GM18867 (cell line): ENCODE results near the gene ZNF750.
"Not testable (repeated sequence)": the region's sequence is repeated elsewhere in the genome, so short reads cannot be mapped to it uniquely, and the experiment has no call there.

ENCODE experiments used
- ATAC-seq: cut with Tn5 transposase; IDR thresholded peaks from one replicate; pipeline ENCODE4 v1.9.1; 2021; ENCODE audit warnings: mild to moderate bottlenecking, moderate library complexity; ENCODE audit not compliant: unreplicated experiment

Gene ZNF750

DNA sequence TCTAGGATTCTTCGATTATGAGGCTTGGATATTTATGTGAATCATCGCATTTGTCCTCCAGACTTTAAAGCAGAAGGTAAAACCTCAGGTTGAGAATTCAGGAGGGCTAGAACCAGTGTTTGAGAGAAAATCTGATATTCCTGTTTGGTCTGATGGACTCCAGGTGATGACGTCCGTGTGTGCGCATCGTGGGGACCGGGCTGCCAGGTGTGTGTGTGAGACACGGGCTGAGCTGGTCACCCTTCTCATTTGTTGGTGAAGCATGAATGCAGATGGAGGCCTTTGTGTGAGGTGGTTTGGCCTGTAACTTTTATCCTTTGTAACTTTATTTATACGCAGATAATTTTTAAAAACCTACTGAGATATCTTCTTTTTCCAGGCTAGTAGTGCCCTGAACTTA is 42.8 kb downstream of the ZNF750 start:
- ATAC-seq: no peak

GRCh38 chr17:82795615-82796014 is 44.2 kb downstream of the ZNF750 start:
- no peak for ATAC-seq

- no peak for ATAC-seq
These were observed 44.9 kb downstream of the ZNF750 start for GRCh38 chr17:82794781-82795482.

DNA sequence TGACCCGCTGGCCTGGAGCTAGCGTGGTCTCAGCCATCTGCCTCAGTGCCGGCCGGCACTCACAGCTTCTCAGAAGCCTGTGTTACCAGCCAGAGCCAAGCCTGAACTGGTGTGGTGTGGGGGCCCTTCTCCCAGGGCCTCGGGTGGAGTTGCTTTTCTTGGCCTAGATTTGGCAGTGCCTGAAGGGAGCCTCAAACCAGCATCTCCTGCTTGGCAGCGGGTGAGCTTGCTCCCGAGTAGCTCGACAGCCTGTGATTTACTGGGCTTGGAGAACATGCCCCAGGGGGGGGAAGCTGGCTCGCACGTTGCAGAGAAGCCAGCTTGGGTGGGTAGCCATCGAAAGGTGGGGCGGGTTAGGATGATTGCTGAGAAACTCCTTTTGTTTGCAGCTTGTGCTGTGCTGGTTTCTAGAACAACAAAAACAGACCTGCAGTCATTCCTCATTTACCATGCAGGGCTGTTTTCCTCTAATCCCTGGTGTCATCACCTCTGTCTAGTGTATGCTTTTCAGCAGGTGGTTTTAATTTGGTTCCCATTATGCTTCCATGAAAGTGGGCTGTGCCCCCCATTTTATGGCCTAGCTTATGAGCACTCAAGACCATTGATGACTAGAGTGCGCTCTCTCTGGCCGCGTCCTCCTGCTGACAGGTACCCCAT is 45.7 kb downstream of the ZNF750 start:
- no peak for ATAC-seq

DNA sequence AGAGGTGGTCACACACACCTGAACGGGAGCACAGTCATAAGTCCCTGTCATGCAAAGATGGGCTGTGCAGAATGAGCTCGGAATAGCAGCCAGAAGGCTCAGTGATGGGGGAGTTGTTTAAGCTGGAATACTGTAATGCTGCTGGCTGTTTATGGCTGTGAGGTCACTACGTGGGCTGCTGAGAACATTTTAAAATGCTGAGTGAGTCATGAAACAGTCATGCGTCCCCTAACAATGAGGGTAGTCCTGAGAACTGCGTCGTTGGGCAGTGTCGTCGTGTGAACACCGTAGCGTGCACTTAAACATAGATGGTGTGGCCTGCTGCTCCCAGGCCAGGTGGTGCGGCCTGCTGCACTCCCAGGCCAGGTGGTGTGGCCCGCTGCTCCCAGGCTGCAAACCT is 48.3 kb downstream of the ZNF750 start:
- no peak for ATAC-seq

DNA sequence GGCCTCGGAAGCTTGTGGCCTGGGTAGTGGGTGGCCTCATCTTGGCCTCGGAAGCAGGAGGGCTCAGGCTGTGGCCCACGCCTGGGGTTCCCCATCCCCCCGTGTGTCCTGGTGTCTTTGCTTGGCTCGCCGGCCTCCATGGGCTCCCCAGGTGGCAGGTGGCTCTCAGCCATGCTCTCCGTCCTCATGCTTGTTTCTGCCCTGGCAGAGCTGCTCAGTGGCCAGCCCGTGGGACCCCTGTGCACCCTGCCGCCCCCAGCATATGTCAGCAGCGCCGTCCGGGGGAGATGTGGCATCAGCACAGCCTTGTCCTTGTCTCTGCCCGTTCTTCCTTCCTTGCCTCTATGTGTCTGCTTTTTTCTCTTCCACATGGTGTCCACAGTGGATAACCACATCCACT is 49.4 kb downstream of the ZNF750 start:
- no peak for ATAC-seq

DNA sequence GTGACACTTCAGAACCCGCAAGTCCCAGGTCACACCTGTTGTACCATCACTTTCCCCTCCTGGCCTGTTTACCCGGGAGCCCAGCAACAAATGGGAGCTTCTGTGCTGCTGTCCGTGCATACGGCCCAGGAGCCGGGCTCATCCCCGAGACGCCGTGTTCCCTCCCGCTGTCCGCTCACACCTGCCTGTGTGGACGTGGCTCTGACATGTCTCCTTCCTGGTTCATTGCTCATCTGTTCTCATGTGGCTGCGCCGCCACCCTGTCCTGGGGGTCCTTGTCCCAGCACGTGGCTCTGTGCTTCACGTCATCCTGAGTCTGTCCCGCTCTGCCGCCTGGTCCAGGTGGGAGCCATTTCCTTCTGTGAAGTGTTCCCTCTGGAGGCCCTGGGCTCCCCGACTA is 50.0 kb downstream of the ZNF750 start:
- no peak for ATAC-seq

DNA sequence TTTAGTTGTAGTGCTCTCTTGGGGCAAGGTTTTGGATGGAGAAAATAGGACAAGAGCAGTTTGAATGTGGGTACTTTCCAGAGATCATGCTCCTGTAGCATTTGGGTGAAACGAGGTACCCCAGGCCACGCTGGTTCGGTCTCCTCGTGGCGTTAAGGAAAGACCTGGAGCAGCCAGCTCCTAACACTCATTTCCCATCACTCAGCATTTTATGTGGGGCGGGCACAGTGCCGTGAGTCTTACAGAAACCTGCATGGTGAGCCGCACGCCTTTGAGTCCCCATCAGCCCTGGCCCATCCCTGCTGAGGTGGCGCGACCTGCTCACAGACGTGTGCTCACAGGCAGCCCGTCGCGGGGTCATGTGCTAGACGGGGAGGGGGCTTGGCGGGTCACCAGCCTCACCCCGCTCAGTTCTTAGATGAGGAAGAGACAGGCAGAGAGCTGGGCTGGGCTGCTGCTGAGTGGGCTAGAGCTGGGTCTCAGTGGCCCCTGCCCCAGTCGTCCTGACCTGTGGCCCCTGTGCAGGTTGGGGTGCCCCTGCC is 50.7 kb downstream of the ZNF750 start:
- ATAC-seq: no peak

GRCh38 chr17:82788206-82789001 is 51.4 kb downstream of the ZNF750 start:
- no peak for ATAC-seq

- ATAC-seq: no peak
These were observed 52.6 kb downstream of the ZNF750 start for GRCh38 chr17:82787081-82787848.

GRCh38 chr17:82786427-82786826 is 53.4 kb downstream of the ZNF750 start:
- ATAC-seq: no peak

DNA sequence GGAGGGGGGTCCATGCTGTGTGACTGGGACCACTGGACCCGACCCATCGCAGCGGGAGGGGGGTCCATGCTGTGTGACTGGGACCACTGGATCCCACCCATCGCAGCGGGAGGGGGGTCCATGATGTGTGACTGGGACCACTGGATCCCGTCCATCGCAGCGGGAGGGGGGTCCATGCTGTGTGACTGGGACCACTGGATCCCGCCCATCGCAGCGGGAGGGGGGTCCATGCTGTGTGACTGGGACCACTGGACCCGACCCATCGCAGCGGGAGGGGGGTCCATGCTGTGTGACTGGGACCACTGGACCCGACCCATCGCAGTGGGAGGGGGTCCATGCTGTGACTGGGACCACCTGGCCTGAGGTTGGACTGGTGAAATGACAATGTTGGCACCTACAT is 54.2 kb downstream of the ZNF750 start:
- not testable (repeated sequence) for ATAC-seq

- no peak for ATAC-seq
These were observed 56.3 kb downstream of the ZNF750 start for GRCh38 chr17:82783498-82783897.

DNA sequence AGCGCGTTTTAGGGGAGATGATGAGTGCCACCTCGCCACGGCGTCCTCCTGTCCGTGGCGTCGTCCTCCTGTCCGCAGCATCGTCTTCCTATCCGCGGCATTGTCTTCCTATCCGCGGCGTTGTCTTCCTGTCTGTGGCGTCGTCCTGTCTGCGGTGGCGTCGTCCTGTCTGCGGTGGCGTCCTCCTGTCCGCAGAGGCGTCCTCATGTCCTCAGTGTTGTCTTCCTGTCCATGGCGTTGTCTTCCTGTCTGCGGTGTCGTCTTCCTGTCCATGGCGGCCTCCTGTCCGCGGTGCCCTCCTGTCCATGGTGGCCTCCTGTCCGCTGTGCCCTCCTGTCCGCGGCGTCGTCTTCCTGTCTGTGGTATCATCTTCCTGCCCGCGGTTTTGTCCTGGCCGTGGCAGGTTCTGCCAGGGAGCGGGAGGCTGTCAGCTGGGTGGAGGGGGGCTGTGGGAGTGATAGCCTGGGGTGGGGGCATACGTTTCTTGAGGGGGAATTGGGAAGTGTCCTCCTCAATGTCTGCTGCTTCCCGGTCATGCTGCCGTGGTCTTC is 57.1 kb downstream of the ZNF750 start:
- no peak for ATAC-seq

DNA sequence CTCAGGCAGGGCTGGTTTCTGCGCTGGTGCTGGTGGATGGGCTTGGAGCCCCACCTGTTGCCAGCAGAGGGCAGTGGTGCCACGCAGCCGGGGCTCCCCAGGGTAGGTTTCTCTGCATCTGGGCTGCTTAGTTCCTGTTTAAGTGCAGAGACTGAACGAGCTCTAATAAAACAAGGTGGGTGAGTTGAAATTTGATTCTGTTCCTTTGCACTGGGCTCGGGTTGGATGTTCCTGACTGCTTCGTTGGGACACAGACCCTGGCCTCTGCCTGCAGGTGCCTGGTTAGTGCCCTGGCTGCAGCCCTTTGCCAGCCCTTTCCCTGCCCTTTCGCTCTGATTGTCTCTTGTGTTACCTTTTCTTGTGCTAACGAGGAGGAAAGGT is 57.9 kb downstream of the ZNF750 start:
- peak; percentile 55 for ATAC-seq

- no peak for ATAC-seq
These were observed 58.6 kb downstream of the ZNF750 start for GRCh38 chr17:82780971-82781893.

DNA sequence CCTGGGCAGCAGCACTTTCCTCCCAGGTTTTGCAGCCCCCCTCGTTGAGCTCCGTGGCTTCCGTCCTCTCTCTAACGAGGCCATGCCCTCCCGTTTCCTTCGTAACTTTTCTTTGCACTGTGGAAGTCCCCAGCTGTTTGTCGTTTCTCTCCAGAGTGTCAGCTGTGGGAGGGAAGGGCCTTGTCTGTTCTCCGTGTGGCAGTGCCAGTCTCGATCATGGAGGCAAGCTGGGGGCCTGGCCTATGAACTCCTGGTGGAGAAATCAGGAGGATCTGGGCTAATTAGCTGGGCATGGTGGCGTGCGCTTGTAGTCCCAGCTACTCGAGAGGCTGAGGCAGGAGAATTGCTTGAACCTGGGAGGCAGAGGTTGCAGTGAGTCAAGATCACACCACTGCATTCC is 59.6 kb downstream of the ZNF750 start:
- ATAC-seq: no peak

DNA sequence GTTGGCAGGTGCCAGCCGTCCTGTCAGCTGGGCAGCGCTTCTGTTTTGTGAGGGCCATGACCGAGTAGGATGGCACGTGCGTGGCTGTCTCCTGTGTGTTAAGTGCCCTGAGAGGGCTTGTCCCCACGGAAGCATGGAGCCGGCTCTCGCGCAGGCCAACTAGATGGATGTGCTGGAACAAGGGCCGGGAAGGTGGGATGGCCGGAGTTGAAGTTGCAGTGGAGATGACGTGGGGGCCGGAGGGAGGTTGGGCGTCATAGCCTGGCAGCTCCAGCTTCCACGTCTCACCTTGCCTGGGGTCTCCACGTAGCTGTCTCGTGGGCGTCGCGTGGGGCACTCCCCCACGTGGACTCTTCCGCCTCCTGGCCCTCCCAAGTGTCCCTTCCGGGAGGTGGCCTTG is 60.3 kb downstream of the ZNF750 start:
- no peak for ATAC-seq
